ENCODE measurements around the gene ZSCAN20. TPM values are rescaled to one million over a fixed set of nuclear protein-coding genes. Genes with fewer than 3 reads are reported as not detected.

Gene ZSCAN20
- total RNA-seq, 2 experiments from 2014 or later = 3.9 to 4.0 TPM

- no peak overlapping the region for H3K27ac ChIP-seq (ENCODE audit: low read depth, low read length, poor library complexity, severe bottlenecking)
- no peaks in the 10 kb centered on the region for H3K79me2 ChIP-seq (ENCODE audit: insufficient read depth, low read depth, low read length)
- H3K4me1 ChIP-seq (ENCODE audit: insufficient read depth, low read length, poor library complexity, severe bottlenecking) = no peaks in the 10 kb centered on the region
- no peak overlapping the region for H2AFZ ChIP-seq (ENCODE audit: low read length)
- no peak for DNase-seq (ENCODE audit: low spot score)
- CTCF ChIA-PET (ENCODE audit: unreplicated experiment) = no interaction called here
- no TSS peak for BruUV-seq (replicated peaks)
- H3K4me3 ChIP-seq (ENCODE audit: low read depth, low read length, poor library complexity, severe bottlenecking) = no peak overlapping the region
- POLR2A ChIA-PET = no interaction called here
- no peaks in the 10 kb centered on the region for H3K9me3 ChIP-seq (ENCODE audit: low read length)
- no peak overlapping the region for H3K4me2 ChIP-seq (ENCODE audit: low read length)
- no peaks in the 10 kb centered on the region for H3K36me3 ChIP-seq (ENCODE audit: insufficient read depth, low read length)
- intact Hi-C loops (cut with micrococcal nuclease; ENCODE audit: unreplicated experiment) = no loop called here
- no peaks in the 10 kb centered on the region for H3K9me2 ChIP-seq (ENCODE audit: insufficient read depth, low read length)
- no peaks in the 10 kb centered on the region for H4K20me1 ChIP-seq (ENCODE audit: insufficient read depth, low read length)
- TF ChIP-seq EZH2phosphoT487 (IDR thresholded peaks at IDR 0.05; ENCODE audit: borderline replicate concordance, low read depth, low read length) (no peak), CTCF (conservative IDR thresholded peaks at IDR 0.05; ENCODE audit: low read length) (no peak)
Observed at GRCh38 chr1:33438364-33439160, 33.9 kb upstream of the ZSCAN20 start.

DNA sequence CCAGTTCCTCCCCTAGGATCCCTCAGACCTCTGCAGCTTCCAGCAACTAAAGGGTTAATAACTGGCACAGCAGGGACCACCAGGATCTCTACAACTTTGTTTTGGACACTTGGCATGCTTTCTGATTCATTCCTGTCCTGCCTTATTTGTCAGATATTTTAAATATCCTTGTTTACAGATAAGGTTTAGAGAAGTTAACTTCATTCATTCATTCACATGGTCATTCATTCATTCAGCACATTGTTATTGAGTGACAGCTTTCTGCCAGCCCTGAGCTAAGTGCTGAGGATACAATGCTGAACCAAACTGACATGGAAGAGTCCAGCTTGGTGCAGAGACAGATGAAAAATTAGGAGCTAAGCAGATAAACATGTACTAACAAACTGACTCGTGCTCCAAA, 32.8 kb upstream of the ZSCAN20 start:
- ChIA-PET POLR2A (interaction anchor here (0.5 kb wide), 1 partner anchor 16 kb away, joined by 4 read pairs; no protein-coding TSS in a partner anchor), CTCF (ENCODE audit: unreplicated experiment) (no interaction called here)
- no peak for TF ChIP-seq CTCF (conservative IDR thresholded peaks at IDR 0.05; ENCODE audit: low read length)
- no peak for TF ChIP-seq EZH2phosphoT487 (IDR thresholded peaks at IDR 0.05; ENCODE audit: borderline replicate concordance, low read depth, low read length)
- Histone ChIP-seq H2AFZ (ENCODE audit: low read length) (no peak overlapping the region), H3K27ac (ENCODE audit: low read depth, low read length, poor library complexity, severe bottlenecking) (no peak overlapping the region), H3K9me3 (ENCODE audit: low read length) (no peaks in the 10 kb centered on the region), H3K4me2 (ENCODE audit: low read length) (no peak overlapping the region), H4K20me1 (ENCODE audit: insufficient read depth, low read length) (no peaks in the 10 kb centered on the region), H3K9me2 (ENCODE audit: insufficient read depth, low read length) (no peaks in the 10 kb centered on the region), H3K36me3 (ENCODE audit: insufficient read depth, low read length) (no peaks in the 10 kb centered on the region), H3K4me1 (ENCODE audit: insufficient read depth, low read length, poor library complexity, severe bottlenecking) (no peaks in the 10 kb centered on the region), H3K79me2 (ENCODE audit: insufficient read depth, low read depth, low read length) (no peaks in the 10 kb centered on the region), H3K4me3 (ENCODE audit: low read depth, low read length, poor library complexity, severe bottlenecking) (no peak overlapping the region)
- DNase-seq (ENCODE audit: low spot score) = no peak
- no TSS peak for BruUV-seq (replicated peaks)
- intact Hi-C loops (cut with micrococcal nuclease; ENCODE audit: unreplicated experiment) = loop anchor here (5.0 kb wide), 1 partner anchor 47 kb away; no protein-coding TSS in a partner anchor

DNA sequence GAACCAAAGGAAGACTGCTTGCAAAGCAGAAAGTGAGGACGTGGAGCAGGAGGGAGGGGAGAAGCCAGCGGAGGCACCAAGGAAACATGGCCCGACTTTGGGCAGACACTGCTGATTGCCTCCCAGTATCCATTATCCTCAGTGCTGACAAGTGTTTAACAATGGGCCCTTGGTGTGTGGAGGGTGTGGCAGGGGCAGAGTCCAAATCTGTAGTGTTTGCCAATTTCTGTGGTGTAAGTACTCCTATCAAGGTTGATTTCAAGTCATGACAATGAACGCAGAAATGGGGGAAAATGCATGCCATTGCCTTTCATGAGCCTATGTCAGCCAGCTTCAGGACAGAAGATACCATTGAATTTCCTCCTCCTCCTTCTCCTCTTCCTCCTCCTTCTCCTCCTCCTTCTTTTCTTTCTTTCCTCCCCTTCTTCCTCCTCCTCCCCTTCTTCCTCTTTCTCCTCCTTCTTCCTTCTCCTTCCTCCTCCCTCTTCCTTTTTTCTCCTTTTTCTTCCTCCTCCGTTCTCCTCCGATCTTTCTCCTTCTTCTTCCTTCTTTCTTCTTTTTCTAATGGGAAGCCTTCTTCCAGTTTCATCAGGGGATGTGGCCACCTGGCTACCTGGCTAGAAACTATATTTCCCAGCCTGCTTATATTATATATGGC, 31.2 kb upstream of the ZSCAN20 start:
- Histone ChIP-seq H3K4me2 (ENCODE audit: low read length) (no peak overlapping the region), H4K20me1 (ENCODE audit: insufficient read depth, low read length) (no peaks in the 10 kb centered on the region), H3K9me2 (ENCODE audit: insufficient read depth, low read length) (no peaks in the 10 kb centered on the region), H3K27ac (ENCODE audit: low read depth, low read length, poor library complexity, severe bottlenecking) (no peak overlapping the region), H3K4me3 (ENCODE audit: low read depth, low read length, poor library complexity, severe bottlenecking) (no peak overlapping the region), H3K36me3 (ENCODE audit: insufficient read depth, low read length) (no peaks in the 10 kb centered on the region), H3K79me2 (ENCODE audit: insufficient read depth, low read depth, low read length) (no peaks in the 10 kb centered on the region), H3K9me3 (ENCODE audit: low read length) (no peaks in the 10 kb centered on the region), H3K4me1 (ENCODE audit: insufficient read depth, low read length, poor library complexity, severe bottlenecking) (no peaks in the 10 kb centered on the region), H2AFZ (ENCODE audit: low read length) (no peak overlapping the region)
- ChIA-PET POLR2A (no interaction called here), CTCF (ENCODE audit: unreplicated experiment) (no interaction called here)
- DNase-seq (ENCODE audit: low spot score) = no peak
- intact Hi-C loops (cut with micrococcal nuclease; ENCODE audit: unreplicated experiment) = loop anchor here (5.0 kb wide), 1 partner anchor 49 kb away; no protein-coding TSS in a partner anchor
- TF ChIP-seq CTCF (conservative IDR thresholded peaks at IDR 0.05; ENCODE audit: low read length) (no peak), EZH2phosphoT487 (IDR thresholded peaks at IDR 0.05; ENCODE audit: borderline replicate concordance, low read depth, low read length) (no peak)
- no TSS peak for BruUV-seq (replicated peaks)

Data from OCI-LY7 (cell line).